Neuron (in vitro differentiated cells): ENCODE measurements around the gene CENPC.
"Not testable (repeated sequence)": the region's sequence is repeated elsewhere in the genome, so short reads cannot be mapped to it uniquely, and the experiment has no call there.

ENCODE experiments used
- H2AFZ ChIP-seq: one replicate; pipeline ENCODE4 v1.6.1; 2013; ENCODE audit warnings: low read depth, mild to moderate bottlenecking, inconsistent platforms, low read length, moderate library complexity
- H3K27me3 ChIP-seq: one replicate; pipeline ENCODE4 v1.6.1; 2013; ENCODE audit warnings: low read length; ENCODE audit not compliant: insufficient read depth
- H3K36me3 ChIP-seq: one replicate; pipeline ENCODE4 v1.6.1; 2013; ENCODE audit warnings: low read length; ENCODE audit not compliant: insufficient read depth
- H3K4me1 ChIP-seq: one replicate; pipeline ENCODE4 v1.6.1; 2013; ENCODE audit warnings: low read length; ENCODE audit not compliant: insufficient read depth
- H3K4me3 ChIP-seq: 2 replicates; pipeline ENCODE4 v1.5.1; 2013; ENCODE audit warnings: mild to moderate bottlenecking, low read length, moderate library complexity
- H3K9me3 ChIP-seq: one replicate; pipeline ENCODE4 v1.6.1; 2013; ENCODE audit warnings: low read length

Gene CENPC

GRCh38 chr4:67499799-67500198 lies 45.5 kb downstream of the CENPC start:
- Histone ChIP-seq H3K4me1 (no peaks in the 10 kb centered on the region), H3K9me3 (no peaks in the 10 kb centered on the region), H3K4me3 (no peak overlapping the region), H3K36me3 (peaks cover 31% of the 10 kb centered on the region), H2AFZ (no peak overlapping the region), H3K27me3 (no peaks in the 10 kb centered on the region)

GRCh38 chr4:67483868-67484602 lies 61.3 kb downstream of the CENPC start:
- H3K27me3 ChIP-seq = no peaks in the 10 kb centered on the region
- peaks cover 46% of the 10 kb centered on the region for H3K36me3 ChIP-seq
- H3K4me1 ChIP-seq = no peaks in the 10 kb centered on the region

GRCh38 chr4:67480810-67481209 lies 64.5 kb downstream of the CENPC start:
- H3K36me3 ChIP-seq = peaks cover 36% of the 10 kb centered on the region
- H3K27me3 ChIP-seq = no peaks in the 10 kb centered on the region
- H3K4me1 ChIP-seq = no peaks in the 10 kb centered on the region
- H3K4me3 ChIP-seq = no peak overlapping the region
- H3K9me3 ChIP-seq = peaks cover 5% of the 10 kb centered on the region
- H2AFZ ChIP-seq = no peak overlapping the region

More at GRCh38 chr4:67483868-67484602, 61.3 kb downstream of the CENPC start:
- no peak overlapping the region for H3K4me3 ChIP-seq
- H2AFZ ChIP-seq = no peak overlapping the region
- H3K9me3 ChIP-seq = peaks cover 5% of the 10 kb centered on the region

- Histone ChIP-seq H3K36me3 (peaks cover 30% of the 10 kb centered on the region), H3K4me3 (no peak overlapping the region), H3K4me1 (no peaks in the 10 kb centered on the region), H3K9me3 (peaks cover 1% of the 10 kb centered on the region), H3K27me3 (no peaks in the 10 kb centered on the region), H2AFZ (no peak overlapping the region)
These were observed 70.1 kb downstream of the CENPC start for GRCh38 chr4:67475155-67475554.

- peaks cover 21% of the 10 kb centered on the region for H3K36me3 ChIP-seq
- no peaks in the 10 kb centered on the region for H3K4me1 ChIP-seq
- H3K9me3 ChIP-seq = peaks cover 1% of the 10 kb centered on the region
- no peaks in the 10 kb centered on the region for H3K27me3 ChIP-seq
- H3K4me3 ChIP-seq = no peak overlapping the region
- H2AFZ ChIP-seq = no peak overlapping the region
These were observed 74.4 kb downstream of the CENPC start for GRCh38 chr4:67470871-67471270.

- Histone ChIP-seq H3K36me3 (peaks cover 12% of the 10 kb centered on the region), H2AFZ (no peak overlapping the region), H3K4me3 (no peak overlapping the region), H3K27me3 (no peaks in the 10 kb centered on the region), H3K4me1 (no peaks in the 10 kb centered on the region), H3K9me3 (peaks cover 1% of the 10 kb centered on the region)
These were observed 76.5 kb downstream of the CENPC start for GRCh38 chr4:67468830-67469229.

- Histone ChIP-seq H3K4me1 (no peaks in the 10 kb centered on the region), H3K27me3 (no peaks in the 10 kb centered on the region), H3K36me3 (peaks cover 6% of the 10 kb centered on the region), H2AFZ (no peak overlapping the region), H3K4me3 (no peak overlapping the region), H3K9me3 (peaks cover under 1% of the 10 kb centered on the region)
These were observed 78.6 kb downstream of the CENPC start for GRCh38 chr4:67466751-67467150.

- Histone ChIP-seq H3K36me3 (peaks cover 3% of the 10 kb centered on the region), H3K4me1 (no peaks in the 10 kb centered on the region), H3K27me3 (no peaks in the 10 kb centered on the region), H3K9me3 (no peaks in the 10 kb centered on the region), H2AFZ (no peak overlapping the region), H3K4me3 (no peak overlapping the region)
These were observed 79.6 kb downstream of the CENPC start for GRCh38 chr4:67465763-67466052.

- H3K4me1 ChIP-seq = no peaks in the 10 kb centered on the region
- no peaks in the 10 kb centered on the region for H3K9me3 ChIP-seq
- H3K36me3 ChIP-seq = peaks cover 3% of the 10 kb centered on the region
- H3K27me3 ChIP-seq = no peaks in the 10 kb centered on the region
- no peak overlapping the region for H3K4me3 ChIP-seq
- no peak overlapping the region for H2AFZ ChIP-seq
These were observed 80.1 kb downstream of the CENPC start for GRCh38 chr4:67465032-67465762.

- Histone ChIP-seq H3K27me3 (no peaks in the 10 kb centered on the region), H2AFZ (no peak overlapping the region), H3K4me3 (no peak overlapping the region), H3K4me1 (no peaks in the 10 kb centered on the region), H3K36me3 (no peaks in the 10 kb centered on the region), H3K9me3 (no peaks in the 10 kb centered on the region)
These were observed 84.7 kb downstream of the CENPC start for GRCh38 chr4:67460574-67460973.

GRCh38 chr4:67459164-67459563 lies 86.1 kb downstream of the CENPC start:
- Histone ChIP-seq H3K27me3 (no peaks in the 10 kb centered on the region), H3K4me3 (no peak overlapping the region), H3K36me3 (no peaks in the 10 kb centered on the region), H2AFZ (no peak overlapping the region), H3K9me3 (no peaks in the 10 kb centered on the region), H3K4me1 (no peaks in the 10 kb centered on the region)

- Histone ChIP-seq H2AFZ (no peak overlapping the region), H3K4me1 (no peaks in the 10 kb centered on the region)
These were observed 88.6 kb downstream of the CENPC start for GRCh38 chr4:67456577-67457196.

GRCh38 chr4:67452846-67453205 lies 92.5 kb downstream of the CENPC start:
- not testable (repeated sequence) for H3K4me3 ChIP-seq, H3K4me1 ChIP-seq, H3K9me3 ChIP-seq, H3K27me3 ChIP-seq, H2AFZ ChIP-seq, H3K36me3 ChIP-seq

More at GRCh38 chr4:67456577-67457196, 88.6 kb downstream of the CENPC start:
- Histone ChIP-seq H3K27me3 (no peaks in the 10 kb centered on the region), H3K36me3 (no peaks in the 10 kb centered on the region), H3K4me3 (no peak overlapping the region), H3K9me3 (no peaks in the 10 kb centered on the region)
